ENCODE measurements around the gene TNFRSF13B. TPM values are rescaled to one million over a fixed set of nuclear protein-coding genes. Genes with fewer than 3 reads are reported as not detected.
A peak's percentile ranks its signal among the peaks of the same experiment; 100 is the strongest.
"Not testable (repeated sequence)": the region's sequence is repeated elsewhere in the genome, so short reads cannot be mapped to it uniquely, and the experiment has no call there.

The TNFRSF13B gene
- total and polyA plus RNA-seq, 7 donors, result not detected

DNA sequence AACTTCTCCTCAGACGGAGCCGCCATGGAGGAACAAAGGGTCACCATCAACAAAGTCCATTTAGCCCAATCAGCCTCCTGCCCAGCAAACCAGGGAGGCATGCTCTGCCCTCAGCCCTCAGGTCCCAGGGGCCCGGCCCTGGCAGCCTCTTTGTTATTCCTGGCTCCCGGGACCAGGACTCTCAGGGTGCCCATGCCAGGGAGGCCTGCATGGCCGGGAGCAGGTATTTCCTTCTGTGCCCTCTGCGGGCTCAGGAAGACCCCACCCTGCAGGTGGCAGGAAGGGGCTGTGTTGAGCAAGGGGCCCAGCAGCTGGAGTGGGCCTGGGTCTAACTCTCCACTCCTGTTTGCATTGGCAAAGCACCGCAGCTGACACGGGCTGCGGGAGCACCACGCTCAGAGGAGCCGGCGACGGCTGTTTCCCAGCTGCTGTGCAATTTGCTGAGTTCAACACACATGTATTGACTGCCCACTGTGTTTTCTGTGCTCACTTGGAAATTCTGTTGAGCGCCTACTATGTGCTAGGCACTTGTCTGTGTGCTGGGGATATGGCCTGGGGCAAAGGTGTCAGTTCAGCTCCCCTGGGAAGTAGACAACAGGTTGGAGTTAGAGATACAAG is 33.2 kb upstream of the TNFRSF13B start:
- not testable (repeated sequence) for H3K36me3 ChIP-seq (ENCODE audit: insufficient read depth in 1 of 2, low read depth in 1 of 2); ATAC-seq; H3K27ac ChIP-seq; H3K9me3 ChIP-seq; H3K4me1 ChIP-seq; H3K4me3 ChIP-seq; H3K27me3 ChIP-seq (ENCODE audit: insufficient read depth in 3 of 3, low read length in 2 of 3)
- DNase-seq, result peak in 1 of 2 donors; percentile 36
- WGBS, 3 donors, result 68 to 78% (median 74%) methylated on average over 11 to 13 of the region's 14 CpGs
- intact Hi-C loops (cut with DNase I), result loop anchor here in 1 of 2 donors (5.0 to 10.0 kb wide), 5 partner anchors 120 to 640 kb away; no protein-coding TSS in a partner anchor

GRCh38 chr17:17004251-17004996 is 32.5 kb upstream of the TNFRSF13B start:
- Histone ChIP-seq H3K9me3 (no peaks in the 10 kb centered on the region), H3K27ac (no peak overlapping the region), H3K4me3 (no peak overlapping the region), H3K27me3 (ENCODE audit: insufficient read depth in 3 of 3, low read length in 2 of 3) (no peaks in the 10 kb centered on the region), H3K4me1 (peaks cover 3% of the 10 kb centered on the region), H3K36me3 (ENCODE audit: insufficient read depth in 1 of 2, low read depth in 1 of 2) (no peaks in the 10 kb centered on the region)
- DNase-seq, result peak in 1 of 2 donors; percentile 28
- intact Hi-C loops (cut with DNase I), result loop anchor here in 1 of 2 donors (5.0 to 10.0 kb wide), 5 partner anchors 120 to 640 kb away; no protein-coding TSS in a partner anchor
- no peak for TF ChIP-seq CTCF (IDR thresholded peaks at IDR 0.05)
- no peak for ATAC-seq
- 86 to 90% (median 88%) methylated on average over 19 of the region's 19 CpGs for WGBS, 3 donors

- H3K27me3 ChIP-seq (ENCODE audit: insufficient read depth in 3 of 3, low read length in 2 of 3); H3K4me3 ChIP-seq; ATAC-seq; H3K4me1 ChIP-seq; H3K36me3 ChIP-seq (ENCODE audit: insufficient read depth in 1 of 2, low read depth in 1 of 2); H3K27ac ChIP-seq; H3K9me3 ChIP-seq: not testable (repeated sequence)
- intact Hi-C loops (cut with DNase I), result loop anchor here in 1 of 2 donors (5.0 to 10.0 kb wide), 5 partner anchors 122 to 642 kb away; no protein-coding TSS in a partner anchor
- peak in 1 of 2 donors; percentile 34 for DNase-seq
- WGBS, 3 donors, result 88 to 93% (median 93%) methylated on average over 20 of the region's 20 CpGs
These were observed 31.1 kb upstream of the TNFRSF13B start for GRCh38 chr17:17002731-17003715.

- Histone ChIP-seq H3K9me3 (no peaks in the 10 kb centered on the region), H3K27ac (no peak overlapping the region), H3K27me3 (ENCODE audit: insufficient read depth in 3 of 3, low read length in 2 of 3) (no peaks in the 10 kb centered on the region), H3K4me3 (no peak overlapping the region), H3K4me1 (peaks cover 3% of the 10 kb centered on the region), H3K36me3 (ENCODE audit: insufficient read depth in 1 of 2, low read depth in 1 of 2) (no peaks in the 10 kb centered on the region)
- WGBS, 3 donors, result 20 to 24% (median 21%) methylated on average over 22 of the region's 22 CpGs
- peak; percentile 80 to 87 for DNase-seq
- intact Hi-C loops (cut with DNase I), result loop anchor here in 1 of 2 donors (5.0 to 10.0 kb wide), 5 partner anchors 123 to 643 kb away; no protein-coding TSS in a partner anchor
- peak; percentile 97 for TF ChIP-seq CTCF (IDR thresholded peaks at IDR 0.05)
- ATAC-seq, result peak; percentile 86 to 95 (median 89)
These were observed 30.1 kb upstream of the TNFRSF13B start for GRCh38 chr17:17001874-17002520.
